Measurements from ENCODE around the gene CDHR4.
"Not testable (repeated sequence)": the region's sequence is repeated elsewhere in the genome, so short reads cannot be mapped to it uniquely, and the experiment has no call there.

The CDHR4 gene, protein sequence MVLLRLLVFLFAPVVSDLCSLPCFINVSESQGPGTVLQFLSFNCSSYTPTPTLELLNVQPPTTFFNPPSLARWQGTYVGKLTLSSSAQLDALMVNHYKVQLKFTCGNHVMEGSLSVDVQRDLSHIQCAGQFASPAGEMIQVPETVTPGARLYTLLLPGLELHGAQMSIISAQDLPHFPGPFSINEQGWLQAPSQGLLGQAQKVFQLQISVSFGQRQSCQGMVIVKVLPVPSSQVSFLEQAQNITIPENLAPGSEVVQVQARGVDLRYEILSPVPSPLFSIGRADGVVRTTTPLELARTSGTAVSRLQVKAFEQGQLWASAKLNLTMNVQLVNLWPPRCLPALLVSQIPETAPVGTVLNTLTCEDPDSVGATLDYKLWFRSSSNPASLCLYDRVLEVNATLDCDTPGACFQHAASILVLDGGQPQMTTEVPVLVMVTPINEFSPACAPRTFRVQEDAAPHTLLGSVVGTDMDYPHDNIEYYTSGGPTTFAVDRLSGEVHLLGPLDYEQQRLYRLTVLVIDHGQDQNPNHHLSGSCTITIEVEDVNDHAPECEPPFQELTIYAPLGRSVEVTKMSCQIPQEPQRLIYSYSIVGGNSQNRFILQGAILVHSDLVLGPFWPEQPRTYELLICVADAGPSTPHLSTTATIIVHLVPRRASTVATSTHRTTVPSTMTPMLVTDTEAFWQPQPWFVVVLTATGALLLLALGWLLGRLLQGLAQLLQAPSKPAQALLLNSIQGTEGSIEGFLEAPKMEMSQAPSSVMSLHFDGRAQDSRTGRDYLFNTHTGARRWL

GRCh38 chr3:49799761-49800160 lies at the start of gene CDHR4:
CDHR4 (minus strand) TSS chr3:49799873; CDS start chr3:49799812, 61 bp downstream.
- no peak for DNase-seq (ENCODE audit: low read depth in 1 of 2, low spot score in 1 of 2)

GRCh38 chr3:49845694-49846093 lies 46.0 kb upstream of the CDHR4 start:
- DNase-seq (ENCODE audit: low read depth in 1 of 2, low spot score in 1 of 2): no peak

GRCh38 chr3:49844464-49845183 lies 45.0 kb upstream of the CDHR4 start:
- DNase-seq (ENCODE audit: low read depth in 1 of 2, low spot score in 1 of 2): no peak

DNA sequence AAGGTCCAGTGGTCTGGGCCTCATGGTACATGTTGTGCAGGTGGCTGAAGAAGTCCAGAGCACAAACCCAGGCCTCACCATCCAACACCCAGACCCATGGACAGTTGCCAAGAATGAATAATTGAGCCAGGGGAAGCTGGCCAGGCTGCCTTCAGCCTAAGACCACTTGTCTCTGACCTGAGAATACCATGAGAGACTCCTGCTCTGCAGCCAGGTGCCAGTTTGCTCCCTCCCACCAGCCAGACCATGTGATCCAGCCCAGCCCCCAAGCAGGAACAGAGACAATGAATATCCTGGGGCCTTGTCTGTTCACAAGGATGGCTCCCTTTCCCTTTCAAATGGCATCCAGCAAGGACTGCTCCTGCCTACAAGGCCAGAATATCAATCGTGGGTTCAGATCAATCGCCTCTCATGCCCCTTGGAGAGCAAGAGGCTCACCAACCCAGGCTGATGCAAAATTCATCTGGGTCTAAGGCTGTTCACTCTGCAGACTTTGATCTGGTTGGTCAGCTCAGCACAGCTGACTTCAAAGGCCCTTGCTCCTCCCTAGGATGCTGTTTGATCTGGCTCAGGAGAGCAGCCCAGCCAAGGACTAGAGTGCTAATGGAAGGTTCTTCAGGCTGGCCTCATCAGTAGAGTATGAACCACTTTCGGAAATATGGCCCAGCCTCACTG lies 43.3 kb upstream of the CDHR4 start:
- no peak for DNase-seq (ENCODE audit: low read depth in 1 of 2, low spot score in 1 of 2)

GRCh38 chr3:49841806-49842205 lies 42.1 kb upstream of the CDHR4 start:
- DNase-seq (ENCODE audit: low read depth in 1 of 2, low spot score in 1 of 2): no peak

GRCh38 chr3:49841126-49841696 lies 41.5 kb upstream of the CDHR4 start:
- DNase-seq (ENCODE audit: low read depth in 1 of 2, low spot score in 1 of 2): no peak

GRCh38 chr3:49840388-49840787 lies 40.7 kb upstream of the CDHR4 start:
- DNase-seq (ENCODE audit: low read depth in 1 of 2, low spot score in 1 of 2): no peak

GRCh38 chr3:49839193-49839809 lies 39.6 kb upstream of the CDHR4 start:
- DNase-seq (ENCODE audit: low read depth in 1 of 2, low spot score in 1 of 2): peak; percentile 61 to 78

- no peak for DNase-seq (ENCODE audit: low read depth in 1 of 2, low spot score in 1 of 2)
Measured at GRCh38 chr3:49831341-49831740, 31.7 kb upstream of the CDHR4 start.

DNA sequence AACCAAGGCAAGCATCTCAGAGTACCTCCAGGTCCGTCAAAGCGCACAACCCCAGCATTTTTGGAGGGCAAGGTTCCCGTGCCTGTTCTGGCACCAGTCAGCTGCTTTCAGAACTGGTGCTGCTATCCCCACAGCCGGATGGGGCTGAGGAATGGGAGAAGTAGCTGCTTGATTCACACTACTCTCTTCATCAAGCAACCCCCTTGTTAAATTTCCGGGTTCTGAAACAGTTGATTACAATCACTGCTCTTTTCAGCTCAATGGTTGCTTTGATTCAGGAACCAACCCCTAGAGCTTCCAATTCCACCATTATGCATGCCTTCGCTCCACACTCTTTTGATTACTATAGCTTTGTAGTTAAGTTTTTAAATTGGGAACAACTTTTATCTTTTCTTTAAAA lies 26.3 kb upstream of the CDHR4 start:
- DNase-seq (ENCODE audit: low read depth in 1 of 2, low spot score in 1 of 2): no peak

DNA sequence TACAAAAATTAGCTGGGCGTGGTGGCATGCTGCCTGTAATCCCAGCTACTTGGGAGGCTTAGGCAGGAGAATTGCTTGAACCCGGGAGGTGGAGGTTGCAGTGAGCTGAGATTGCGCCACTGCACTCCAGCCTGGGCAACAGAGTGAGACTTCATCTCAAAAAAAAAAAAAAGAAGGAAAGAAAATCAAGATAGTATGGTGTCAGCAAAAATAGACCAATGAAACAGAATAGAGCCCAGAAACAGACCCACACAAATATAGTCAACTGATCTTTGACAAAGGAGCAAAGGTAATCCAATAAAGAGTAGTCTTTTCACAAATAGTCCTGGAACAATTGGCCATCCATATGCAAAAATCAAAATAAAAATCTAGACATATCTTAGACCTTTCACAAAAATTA lies 23.5 kb upstream of the CDHR4 start:
- DNase-seq (ENCODE audit: low read depth in 1 of 2, low spot score in 1 of 2): not testable (repeated sequence)

DNA sequence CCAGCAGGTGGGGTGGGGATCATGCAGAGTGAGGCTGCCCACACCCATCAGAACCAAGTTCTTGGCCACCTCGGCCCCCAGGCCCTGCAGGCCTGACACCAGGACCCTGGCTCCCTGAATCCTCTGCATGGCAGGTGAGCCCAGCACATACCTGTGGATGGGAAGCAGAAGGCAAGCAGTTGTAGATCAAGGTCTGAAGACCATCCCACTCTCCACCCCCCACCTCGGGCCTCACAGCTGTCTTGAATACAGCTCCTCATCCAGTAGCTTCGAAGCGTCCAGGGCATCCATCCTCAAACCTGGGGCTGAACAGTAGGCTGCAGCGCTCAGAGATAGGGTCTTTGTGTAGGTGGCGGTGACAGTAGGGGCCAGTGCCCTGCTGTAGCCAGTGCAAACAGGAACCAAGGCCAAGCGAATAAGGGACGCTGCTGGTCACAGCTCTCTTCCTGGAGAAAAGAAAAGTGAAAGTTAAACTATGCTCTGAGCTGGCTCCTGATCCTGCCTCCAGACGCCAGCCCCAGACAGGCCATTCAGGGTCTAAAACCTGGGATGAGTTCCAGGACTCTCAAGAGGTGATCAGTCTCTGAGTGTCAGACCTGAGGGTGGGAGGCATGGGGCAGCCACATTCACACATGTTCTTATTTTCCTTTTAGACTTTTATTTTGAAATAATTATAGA lies 14.0 kb upstream of the CDHR4 start, which contains the start of gene UBA7:
TSS of gene UBA7 (minus strand) at position 457 of the 678 bp plus-strand sequence. CDS start at position 291, 166 bp downstream.
- no peak for DNase-seq (ENCODE audit: low read depth in 1 of 2, low spot score in 1 of 2)

DNA sequence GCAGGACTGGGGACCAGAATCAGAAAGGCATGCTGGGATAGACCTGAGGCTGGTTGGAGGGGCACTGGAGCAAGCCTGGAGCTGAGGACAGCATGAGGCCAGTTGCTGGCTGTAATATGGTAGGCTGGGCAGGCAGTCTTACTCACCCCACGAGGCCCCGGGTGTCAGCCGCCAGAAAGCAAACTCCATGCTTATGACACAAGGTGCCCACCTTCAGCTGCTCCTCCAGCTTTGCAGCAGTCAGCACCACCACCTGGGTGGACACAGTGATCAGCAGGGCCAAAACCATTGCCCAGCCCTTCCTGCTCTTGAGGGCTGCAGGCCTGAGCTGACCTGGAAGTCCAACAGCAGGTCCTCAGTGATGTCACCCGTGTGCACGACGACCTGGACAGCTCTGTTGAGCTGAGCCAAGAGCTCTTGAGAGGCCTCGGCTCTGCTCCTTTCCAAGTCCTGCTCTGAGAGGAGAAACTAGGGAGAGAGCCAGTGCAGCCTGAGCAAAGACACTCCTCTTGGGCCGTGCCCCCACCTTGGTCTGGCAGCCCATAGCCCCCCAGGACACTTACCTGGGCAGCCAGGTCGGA lies 13.3 kb upstream of the CDHR4 start:
- DNase-seq (ENCODE audit: low read depth in 1 of 2, low spot score in 1 of 2): no peak

- DNase-seq (ENCODE audit: low read depth in 1 of 2, low spot score in 1 of 2): no peak
Measured at GRCh38 chr3:49807431-49808114, 7.9 kb upstream of the CDHR4 start.

DNA sequence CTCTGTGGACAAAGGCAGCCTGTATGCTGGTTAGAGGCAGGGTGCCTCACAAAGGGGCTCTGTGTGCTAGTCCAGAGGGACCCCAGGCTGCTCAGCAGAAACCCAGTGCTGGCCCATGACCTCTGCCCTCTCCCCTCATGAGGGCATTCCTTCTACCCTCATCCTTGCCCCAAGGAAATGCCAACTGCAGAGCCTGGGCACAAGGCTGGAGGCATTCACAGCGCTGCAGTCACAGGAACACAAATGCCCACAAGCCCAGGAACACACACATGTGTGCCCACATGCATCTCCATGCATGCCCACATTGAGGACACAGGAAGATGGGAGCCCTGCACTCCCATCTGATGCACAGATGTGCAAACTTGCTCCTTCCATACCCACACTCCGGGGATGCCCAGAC lies 7.2 kb upstream of the CDHR4 start:
- no peak for DNase-seq (ENCODE audit: low read depth in 1 of 2, low spot score in 1 of 2)

GRCh38 chr3:49805897-49806701 lies 6.4 kb upstream of the CDHR4 start:
- DNase-seq (ENCODE audit: low read depth in 1 of 2, low spot score in 1 of 2): no peak

- no peak for DNase-seq (ENCODE audit: low read depth in 1 of 2, low spot score in 1 of 2)
Measured at GRCh38 chr3:49805367-49805782, 5.7 kb upstream of the CDHR4 start.
